ENCODE measurements around the gene RABL2B.
"Not testable (repeated sequence)": the region's sequence is repeated elsewhere in the genome, so short reads cannot be mapped to it uniquely, and the experiment has no call there.

- TF ChIP-seq CTCF (IDR thresholded peaks at IDR 0.05 in 4 of 5, conservative IDR thresholded peaks at IDR 0.05 in 1 of 5); POLR2A (IDR thresholded peaks at IDR 0.05): not testable (repeated sequence)
Measured at GRCh38 chr22:50777631-50778030, 5.8 kb downstream of the RABL2B start.
